HCT116 (cell line): ENCODE results near the gene GNAI3. TPM values are rescaled to one million over a fixed set of nuclear protein-coding genes. Genes with fewer than 3 reads are reported as not detected.

Source experiments
- ATAC-seq: fragments of 200-7000 bp; cut with Tn5 transposase; 2 replicates; pipeline ENCODE4 v1.9.1; 2020; ENCODE audit warnings: mild to moderate bottlenecking, moderate library complexity
- BruUV-seq: library from RNA; stranded (reverse); fragments of 400-500 nt; replicated peaks from 2 replicates; lab custom pipeline; 2021; lab: Mats Ljungman, UMichigan
- CTCF ChIA-PET: fragments of 300-600 bp; sonication (Branson Sonifier 250); formaldehyde crosslinking; loops from one replicate; lab custom pipeline; 2021; ENCODE audit warnings: antibody characterized with exemption; lab: Charles Lee
- POLR2A ChIA-PET: fragments of 300-600, 350-600 bp; sonication (Branson Sonifier 250); formaldehyde crosslinking; loops from one replicate; lab custom pipeline; 2021; ENCODE audit warnings: antibody characterized with exemption; lab: Charles Lee
- RAD21 ChIA-PET, 2 experiments: fragments of 300-600 bp; sonication (Branson Sonifier 250); formaldehyde crosslinking; loops; one replicate each; lab custom pipeline; 2023; ENCODE audit warnings: low total read pairs in 2 of 2; ENCODE audit not compliant: uncharacterized antibody in 2 of 2, unreplicated experiment in 2 of 2, low non-redundant PET in 1 of 2; lab: Charles Lee
- DNase-seq: peaks from one replicate; pipeline ENCODE4 v3.0.0-alpha.2; 2010; ENCODE audit warnings: low read depth, low spot score
- H2AFZ ChIP-seq: fragments of 200-600 bp; shearing (Covaris generic), sonication (generic); 2 replicates; pipeline ENCODE4 v1.6.1; 2017; ENCODE audit warnings: low read depth, mixed run types, mixed read lengths, antibody characterized with exemption, low read length; ENCODE audit not compliant: poor library complexity, severe bottlenecking
- H3K27ac ChIP-seq: 2 replicates; pipeline ENCODE4 v1.5.1; 2012; ENCODE audit warnings: low read depth, low read length
- H3K27me3 ChIP-seq: fragments of 200-600 bp; sonication (generic); 2 replicates; pipeline ENCODE4 v1.6.1; 2016; ENCODE audit warnings: mixed run types, low read length, mixed read lengths; ENCODE audit not compliant: insufficient read depth
- H3K36me3 ChIP-seq, 2 experiments: fragments of 200-500 bp in 1 of 2; fragments of 200-600 bp in 1 of 2; sonication (Bioruptor generic) in 1 of 2; sonication (generic) in 1 of 2; 2 replicates each; pipeline versions ENCODE4 v1.5.1 to v1.6.1; 2014 to 2016; ENCODE audit warnings: low read length in 2 of 2, inconsistent platforms in 1 of 2, mixed read lengths in 1 of 2, mixed run types in 1 of 2; ENCODE audit not compliant: insufficient read depth in 2 of 2, control insufficient read depth in 1 of 2
- H3K4me1 ChIP-seq, 2 experiments: fragments of 200-600 bp in 1 of 2; sonication (generic) in 1 of 2; 2 replicates each; pipeline versions ENCODE4 v1.5.1 to v1.6.1; 2012 to 2017; ENCODE audit warnings: low read length in 2 of 2, inconsistent platforms in 1 of 2, mild to moderate bottlenecking in 1 of 2, mixed read lengths in 1 of 2, mixed run types in 1 of 2, moderate library complexity in 1 of 2; ENCODE audit not compliant: insufficient read depth in 2 of 2, control insufficient read depth in 1 of 2
- H3K4me2 ChIP-seq: fragments of 200-600 bp; sonication (generic); 2 replicates; pipeline ENCODE4 v1.6.1; 2017; ENCODE audit warnings: mixed run types, low read length, mixed read lengths
- H3K4me3 ChIP-seq, 2 experiments: fragments of 200-600 bp in 1 of 2; sonication (generic) in 1 of 2; replicated peaks in 1 of 2; 2 replicates each; pipeline ENCODE4 v1.5.1; 2011 to 2016; ENCODE audit warnings: low read length in 2 of 2, control low read depth in 1 of 2, low read depth in 1 of 2, mild to moderate bottlenecking in 1 of 2, mixed read lengths in 1 of 2, mixed run types in 1 of 2
- H3K79me2 ChIP-seq: fragments of 200-600 bp; sonication (generic); 2 replicates; pipeline ENCODE4 v1.6.1; 2017; ENCODE audit warnings: mild to moderate bottlenecking, mixed run types, low read length, moderate library complexity, mixed read lengths; ENCODE audit not compliant: insufficient read depth
- H3K9ac ChIP-seq: fragments of 200-600 bp; sonication (generic); 2 replicates; pipeline ENCODE4 v1.6.1; 2016; ENCODE audit warnings: low read length, mixed read lengths
- H3K9me2 ChIP-seq: fragments of 200-600 bp; sonication (generic), shearing (Covaris generic); 2 replicates; pipeline ENCODE4 v1.6.1; 2017; ENCODE audit warnings: mixed run types, mild to moderate bottlenecking, moderate library complexity; ENCODE audit not compliant: insufficient read depth
- H3K9me3 ChIP-seq, 2 experiments: fragments of 200-500 bp in 1 of 2; fragments of 200-600 bp in 1 of 2; sonication (Bioruptor generic) in 1 of 2; sonication (generic) in 1 of 2; 2 replicates each; pipeline ENCODE4 v1.6.1; 2014 to 2017; ENCODE audit warnings: low read length in 2 of 2, mixed read lengths in 2 of 2, inconsistent platforms in 1 of 2, low read depth in 1 of 2, mild to moderate bottlenecking in 1 of 2, mixed run types in 1 of 2, moderate library complexity in 1 of 2; ENCODE audit not compliant: control insufficient read depth in 1 of 2, insufficient read depth in 1 of 2
- H4K20me1 ChIP-seq: fragments of 200-600 bp; sonication (generic), shearing (Covaris generic); 2 replicates; pipeline ENCODE4 v1.6.1; 2017; ENCODE audit warnings: mixed run types, mild to moderate bottlenecking, moderate library complexity; ENCODE audit not compliant: insufficient read depth
- EZH2 ChIP-seq: fragments of 200-600 bp; sonication (generic); IDR thresholded peaks from 2 replicates; pipeline ENCODE4 v1.6.1; 2017; ENCODE audit warnings: antibody characterized with exemption, mixed run types
- FOSL1 ChIP-seq: IDR thresholded peaks from 2 replicates; pipeline ENCODE4 v1.6.1; 2012; ENCODE audit warnings: low read depth
- MAX ChIP-seq: IDR thresholded peaks from 2 replicates; pipeline ENCODE4 v1.6.1; 2012
- POLR2A ChIP-seq: IDR thresholded peaks from 2 replicates; pipeline ENCODE4 v1.7.0; 2011; ENCODE audit warnings: borderline replicate concordance; ENCODE audit not compliant: insufficient read depth, insufficient read length; ENCODE audit errors: extremely low read depth
- TCF7L2 ChIP-seq: IDR thresholded peaks from 2 replicates; pipeline ENCODE4 v1.7.0; 2011; ENCODE audit warnings: borderline replicate concordance, inconsistent platforms; ENCODE audit not compliant: insufficient read depth, insufficient read length; ENCODE audit errors: extremely low read depth
- intact Hi-C: fragments of 100-400 bp; cut with micrococcal nuclease; formaldehyde crosslinking; loops from 2 replicates; pipeline ENCODE4 v1.10.0; 2022
- total RNA-seq: library from RNA; stranded (reverse); gene quantifications from one replicate; pipeline ENCODE4 v1.2.1, GENCODE V29; 2021; ENCODE audit not compliant: unreplicated experiment

Gene GNAI3
- total RNA-seq, 1 experiment from 2014 or later = 9.5 TPM

DNA sequence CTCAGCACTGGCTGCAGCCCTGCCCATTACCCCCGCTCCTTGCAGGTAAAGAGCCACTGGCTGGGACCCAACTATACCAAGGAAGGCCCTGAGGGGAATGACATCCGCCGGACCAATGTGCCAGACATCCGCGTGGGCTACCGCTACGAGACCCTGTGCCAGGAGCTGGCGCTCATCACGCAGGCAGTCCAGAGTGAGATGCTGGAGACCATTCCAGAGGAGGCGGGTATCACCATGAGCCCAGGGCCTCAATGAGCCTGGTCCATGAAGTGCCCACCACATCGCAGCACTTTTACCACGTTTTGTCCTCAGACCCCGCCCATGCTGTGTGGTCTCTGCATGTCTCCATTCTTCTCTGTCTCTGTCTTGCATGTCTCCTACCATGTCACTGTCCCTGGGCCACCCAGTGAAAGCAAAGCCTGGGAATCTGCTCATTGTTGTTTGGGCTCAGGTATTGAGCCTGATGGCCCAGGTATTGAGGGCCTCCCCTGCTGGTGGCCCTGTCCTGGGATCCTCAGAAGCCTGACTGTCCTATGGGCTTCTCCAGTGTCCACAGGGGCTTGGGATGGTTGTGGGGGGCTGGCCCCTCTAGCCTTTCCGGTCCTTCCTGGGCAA is 82.6 kb downstream of the GNAI3 start:
- intact Hi-C loops = loop anchor here (1.0 kb wide), 1 partner anchor 85 kb away; no protein-coding TSS in a partner anchor

GRCh38 chr1:109631513-109632505 is 83.4 kb downstream of the GNAI3 start:
- DNase-seq (no peak), ATAC-seq (no peak)
- intact Hi-C loops = no loop called here
- H3K4me1 ChIP-seq = peaks cover 10 to 19% of the 10 kb centered on the region in 2 experiments
- no peak overlapping the region for H2AFZ ChIP-seq
- no peaks in the 10 kb centered on the region for H3K27me3 ChIP-seq
- H3K36me3 ChIP-seq = peaks cover 6 to 20% of the 10 kb centered on the region in 2 experiments; a peak in 3 of 4 replicates
- BruUV-seq = no TSS peak
- no peaks in the 10 kb centered on the region for H3K79me2 ChIP-seq
- no peak overlapping the region for H3K27ac ChIP-seq
- H3K9ac ChIP-seq = no peak overlapping the region
- CTCF ChIA-PET = interaction anchor here (1.3 to 4.1 kb wide), 4 partner anchors 8 to 353 kb away, joined by 8 to 35 read pairs (median 18); partner anchors contain the start of genes AHCYL1 and GNAI3
- H3K4me2 ChIP-seq = no peak overlapping the region
- H3K4me3 ChIP-seq = no peak overlapping the region
- no peaks in the 10 kb centered on the region for H3K9me2 ChIP-seq
- H3K9me3 ChIP-seq = no peaks in the 10 kb centered on the region
- POLR2A ChIA-PET = no interaction called here
- no peak for TF ChIP-seq TCF7L2
- TF ChIP-seq POLR2A = no peak
- TF ChIP-seq FOSL1 = no peak
- TF ChIP-seq, all 23 proteins: peak for 0
- RAD21 ChIA-PET = interaction anchor here in 1 of 2 experiments (0.9 kb wide), 1 partner anchor 8 kb away, joined by 4 read pairs; no protein-coding TSS in a partner anchor
- H4K20me1 ChIP-seq = no peaks in the 10 kb centered on the region

More for the DNA sequence above, 82.6 kb downstream of the GNAI3 start:
- Histone ChIP-seq H3K4me3 (no peak overlapping the region), H3K27ac (no peak overlapping the region), H3K9me3 (no peaks in the 10 kb centered on the region), H3K36me3 (peaks cover 6 to 20% of the 10 kb centered on the region in 2 experiments; a peak in 3 of 4 replicates), H2AFZ (no peak overlapping the region), H3K4me1 (peaks cover 2 to 11% of the 10 kb centered on the region in 2 experiments; a peak in 3 of 4 replicates), H3K79me2 (no peaks in the 10 kb centered on the region), H3K27me3 (no peaks in the 10 kb centered on the region)
- DNase-seq = no peak
- POLR2A ChIA-PET = interaction anchor here (0.8 kb wide), 1 partner anchor 85 kb away, joined by 3 read pairs; no protein-coding TSS in a partner anchor
- TF ChIP-seq MAX (no peak), EZH2 (no peak)
- TF ChIP-seq, all 23 proteins: peak for 0
- ChIA-PET CTCF (interaction anchor here (0.8 to 4.1 kb wide), 11 partner anchors 9 to 354 kb away, joined by 3 to 35 read pairs (median 8); partner anchors contain the start of genes AHCYL1, AMPD2, GNAI3 and GNAT2), RAD21 (interaction anchor here in 1 of 2 experiments (0.9 to 1.3 kb wide), 2 partner anchors 9 to 85 kb away, joined by 4 to 8 read pairs; no protein-coding TSS in a partner anchor)
- ATAC-seq = no peak
- Histone ChIP-seq H3K9ac (no peak overlapping the region), H3K4me2 (no peak overlapping the region), H4K20me1 (no peaks in the 10 kb centered on the region), H3K9me2 (no peaks in the 10 kb centered on the region)
- no TSS peak for BruUV-seq
